ENCODE measurements around the gene CCDC141.

DNA sequence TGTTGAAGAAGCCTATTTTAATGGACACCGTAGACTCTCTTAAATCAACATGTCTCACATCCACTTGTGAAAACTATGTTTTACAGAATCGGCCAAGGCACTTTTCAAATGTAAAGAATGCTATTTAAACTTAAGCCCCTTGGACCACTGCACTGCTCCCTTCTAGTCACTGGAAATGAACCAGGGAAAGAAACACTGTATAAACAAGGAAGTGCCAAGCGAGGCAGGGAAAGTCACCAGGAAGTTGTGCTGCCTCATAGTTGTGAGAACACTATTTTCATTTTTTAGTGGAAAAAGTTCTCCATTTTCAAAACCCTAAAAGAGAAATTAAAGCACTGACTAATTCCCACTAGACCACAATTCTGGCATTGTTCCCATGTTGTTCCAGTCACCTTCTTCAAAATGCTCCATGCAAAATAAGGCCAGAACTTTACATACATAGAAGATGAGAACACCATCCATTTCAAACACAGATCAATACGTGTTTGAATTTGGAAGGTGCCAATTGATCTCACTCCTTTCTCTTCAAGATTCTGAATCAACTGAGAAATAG is 13.5 kb downstream of the CCDC141 start:
- TF ChIP-seq, protein P1, sequence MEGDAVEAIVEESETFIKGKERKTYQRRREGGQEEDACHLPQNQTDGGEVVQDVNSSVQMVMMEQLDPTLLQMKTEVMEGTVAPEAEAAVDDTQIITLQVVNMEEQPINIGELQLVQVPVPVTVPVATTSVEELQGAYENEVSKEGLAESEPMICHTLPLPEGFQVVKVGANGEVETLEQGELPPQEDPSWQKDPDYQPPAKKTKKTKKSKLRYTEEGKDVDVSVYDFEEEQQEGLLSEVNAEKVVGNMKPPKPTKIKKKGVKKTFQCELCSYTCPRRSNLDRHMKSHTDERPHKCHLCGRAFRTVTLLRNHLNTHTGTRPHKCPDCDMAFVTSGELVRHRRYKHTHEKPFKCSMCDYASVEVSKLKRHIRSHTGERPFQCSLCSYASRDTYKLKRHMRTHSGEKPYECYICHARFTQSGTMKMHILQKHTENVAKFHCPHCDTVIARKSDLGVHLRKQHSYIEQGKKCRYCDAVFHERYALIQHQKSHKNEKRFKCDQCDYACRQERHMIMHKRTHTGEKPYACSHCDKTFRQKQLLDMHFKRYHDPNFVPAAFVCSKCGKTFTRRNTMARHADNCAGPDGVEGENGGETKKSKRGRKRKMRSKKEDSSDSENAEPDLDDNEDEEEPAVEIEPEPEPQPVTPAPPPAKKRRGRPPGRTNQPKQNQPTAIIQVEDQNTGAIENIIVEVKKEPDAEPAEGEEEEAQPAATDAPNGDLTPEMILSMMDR (IDR thresholded peaks at IDR 0.05): no peak
- no peak for TF ChIP-seq EP300 (IDR thresholded peaks at IDR 0.05)
